Testis (tissue), 2 donors: Measurements from ENCODE around the gene ARMH4.

Experiments
- POLR2A ChIP-seq: fragments of 450-650 bp; IDR thresholded peaks from one replicate; pipeline ENCODE4 v1.6.1; 2017; ENCODE audit warnings: antibody characterized with exemption, mild to moderate bottlenecking, moderate library complexity
- TF ChIP-seq, protein P1 (sequence below), 3 experiments: fragments of 450-650 bp in 2 of 3; fragments of 200-600 bp in 1 of 3; sonication (generic) in 1 of 3; IDR thresholded peaks; one replicate each; pipeline ENCODE4 v1.5.1; 2016 to 2019; ENCODE audit warnings: antibody characterized with exemption in 3 of 3, mild to moderate bottlenecking in 2 of 3, moderate library complexity in 1 of 3

GRCh38 chr14:58151133-58152013 is 640 bp downstream of the ARMH4 start:
- no peak for TF ChIP-seq POLR2A
- TF ChIP-seq, protein P1, sequence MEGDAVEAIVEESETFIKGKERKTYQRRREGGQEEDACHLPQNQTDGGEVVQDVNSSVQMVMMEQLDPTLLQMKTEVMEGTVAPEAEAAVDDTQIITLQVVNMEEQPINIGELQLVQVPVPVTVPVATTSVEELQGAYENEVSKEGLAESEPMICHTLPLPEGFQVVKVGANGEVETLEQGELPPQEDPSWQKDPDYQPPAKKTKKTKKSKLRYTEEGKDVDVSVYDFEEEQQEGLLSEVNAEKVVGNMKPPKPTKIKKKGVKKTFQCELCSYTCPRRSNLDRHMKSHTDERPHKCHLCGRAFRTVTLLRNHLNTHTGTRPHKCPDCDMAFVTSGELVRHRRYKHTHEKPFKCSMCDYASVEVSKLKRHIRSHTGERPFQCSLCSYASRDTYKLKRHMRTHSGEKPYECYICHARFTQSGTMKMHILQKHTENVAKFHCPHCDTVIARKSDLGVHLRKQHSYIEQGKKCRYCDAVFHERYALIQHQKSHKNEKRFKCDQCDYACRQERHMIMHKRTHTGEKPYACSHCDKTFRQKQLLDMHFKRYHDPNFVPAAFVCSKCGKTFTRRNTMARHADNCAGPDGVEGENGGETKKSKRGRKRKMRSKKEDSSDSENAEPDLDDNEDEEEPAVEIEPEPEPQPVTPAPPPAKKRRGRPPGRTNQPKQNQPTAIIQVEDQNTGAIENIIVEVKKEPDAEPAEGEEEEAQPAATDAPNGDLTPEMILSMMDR (IDR thresholded peaks at IDR 0.05): no peak
